HG02970 (cell line): ENCODE data around the gene RFX8.
"Not testable (repeated sequence)": the region's sequence is repeated elsewhere in the genome, so short reads cannot be mapped to it uniquely, and the experiment has no call there.

ENCODE experiments used
- ATAC-seq: cut with Tn5 transposase; IDR thresholded peaks from one replicate; pipeline ENCODE4 v1.9.1; 2021; ENCODE audit warnings: mild to moderate bottlenecking, moderate library complexity, moderate number of reproducible peaks; ENCODE audit not compliant: unreplicated experiment, low FRiP score

The RFX8 gene

DNA sequence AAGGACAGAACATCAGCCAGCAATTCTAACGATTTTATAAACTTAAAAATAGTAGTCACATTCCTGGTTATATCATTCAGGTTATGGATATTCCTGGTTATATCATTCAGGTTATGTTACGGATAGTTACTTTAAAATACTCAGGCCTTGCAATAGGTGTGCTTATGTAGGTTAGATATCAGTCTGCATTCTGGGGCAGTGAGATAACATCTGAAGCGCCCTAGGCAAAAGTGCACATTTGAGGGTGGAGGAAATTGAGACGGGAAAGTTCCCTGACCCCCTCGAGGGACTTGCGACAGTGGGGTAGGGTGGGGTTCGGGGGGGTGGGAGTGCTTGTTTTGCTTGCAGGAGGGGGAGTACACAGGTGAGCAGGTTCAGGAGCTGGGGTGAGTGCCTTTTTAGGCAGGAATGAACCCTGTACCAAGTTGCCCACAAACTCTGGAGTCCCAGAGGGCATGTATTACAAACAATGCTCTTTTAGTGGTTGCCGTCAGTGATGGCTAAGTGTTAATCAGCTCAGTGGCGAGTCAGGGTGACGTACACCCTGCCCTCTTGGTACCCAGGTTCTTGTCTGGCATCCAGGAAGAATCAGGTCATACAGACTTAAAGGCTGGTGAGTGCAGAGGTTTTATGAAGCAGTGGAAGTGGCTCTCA is 119.4 kb downstream of the RFX8 start:
- ATAC-seq: no peak

DNA sequence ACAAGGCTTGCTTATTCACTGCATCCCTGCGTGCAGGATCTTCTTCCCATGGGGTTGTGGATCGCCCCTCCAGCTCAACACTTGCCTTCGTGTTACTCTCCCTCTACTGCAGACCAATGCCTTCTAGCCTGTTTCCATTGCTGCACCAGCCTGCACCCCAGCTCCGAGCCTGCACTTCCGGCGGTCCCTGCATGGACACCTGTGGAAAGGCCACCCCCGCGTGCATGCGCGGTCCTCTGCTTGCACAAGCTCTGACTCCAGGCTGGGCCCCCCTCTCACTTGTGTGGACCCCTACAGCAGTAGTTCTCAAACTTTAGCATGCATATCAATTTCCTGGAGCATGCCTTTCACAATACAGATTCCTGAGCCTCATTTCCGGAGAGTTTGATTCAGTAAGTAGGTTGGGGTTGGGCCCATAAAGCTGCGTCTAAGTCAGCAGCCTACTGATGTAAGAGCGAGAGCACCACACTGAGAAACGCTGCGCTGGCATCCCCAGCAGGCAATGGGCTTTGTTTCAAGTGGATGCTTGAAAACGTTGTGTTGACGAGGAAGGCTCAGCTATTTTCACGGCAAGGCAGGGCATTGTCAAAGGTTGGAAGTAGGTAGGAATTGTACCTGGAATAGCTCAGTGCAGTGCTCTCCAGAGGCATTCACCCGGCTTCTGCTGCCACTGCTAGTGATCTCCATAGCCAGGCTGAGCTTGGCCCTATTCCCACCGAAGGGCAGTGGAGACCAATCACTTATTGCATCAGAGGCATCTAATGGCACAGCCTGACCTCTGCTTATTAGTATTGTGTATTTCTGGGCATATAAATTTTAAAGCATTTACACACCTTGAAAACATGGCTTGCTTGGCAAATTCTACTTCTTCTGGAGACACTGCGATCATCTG is 120.2 kb downstream of the RFX8 start:
- ATAC-seq: no peak

DNA sequence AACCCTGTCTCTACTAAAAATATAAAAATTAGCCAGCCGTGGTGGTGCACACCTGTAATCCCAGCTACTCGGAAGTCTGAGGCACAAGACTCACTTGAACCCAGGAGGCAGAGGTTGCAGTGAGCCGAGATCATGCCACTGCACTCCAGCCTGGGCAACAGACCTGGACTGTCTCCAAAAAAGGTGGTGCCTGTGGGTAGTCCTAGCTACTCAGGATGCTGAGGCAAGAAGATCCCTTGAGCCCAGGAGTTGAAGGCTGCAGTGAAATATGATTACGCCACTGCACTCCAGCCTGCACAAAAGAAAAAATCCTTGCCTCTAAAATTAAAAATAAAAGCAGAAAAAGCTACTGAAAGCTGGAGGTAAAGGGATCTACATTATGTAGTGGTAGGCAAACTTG is 122.3 kb downstream of the RFX8 start:
- not testable (repeated sequence) for ATAC-seq

DNA sequence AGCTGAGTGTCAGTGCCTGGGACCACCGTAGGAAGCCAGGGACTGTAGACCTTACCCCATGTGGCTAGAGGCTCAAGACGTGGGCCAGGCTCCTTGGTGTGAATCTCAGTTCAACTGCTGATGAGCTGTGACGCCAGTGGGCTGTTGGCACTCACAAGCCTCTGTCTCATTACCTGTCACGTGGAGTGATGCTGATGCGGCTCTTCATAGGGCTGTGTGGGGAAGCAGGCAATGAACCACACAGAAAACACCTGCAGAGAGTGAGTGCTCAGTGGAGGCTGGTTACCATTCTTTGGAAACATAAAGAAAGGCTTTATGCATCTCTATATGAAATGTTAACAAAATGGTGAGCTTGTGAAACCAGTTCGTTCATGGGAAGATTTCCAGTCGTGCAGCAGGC is 123.7 kb downstream of the RFX8 start:
- no peak for ATAC-seq

DNA sequence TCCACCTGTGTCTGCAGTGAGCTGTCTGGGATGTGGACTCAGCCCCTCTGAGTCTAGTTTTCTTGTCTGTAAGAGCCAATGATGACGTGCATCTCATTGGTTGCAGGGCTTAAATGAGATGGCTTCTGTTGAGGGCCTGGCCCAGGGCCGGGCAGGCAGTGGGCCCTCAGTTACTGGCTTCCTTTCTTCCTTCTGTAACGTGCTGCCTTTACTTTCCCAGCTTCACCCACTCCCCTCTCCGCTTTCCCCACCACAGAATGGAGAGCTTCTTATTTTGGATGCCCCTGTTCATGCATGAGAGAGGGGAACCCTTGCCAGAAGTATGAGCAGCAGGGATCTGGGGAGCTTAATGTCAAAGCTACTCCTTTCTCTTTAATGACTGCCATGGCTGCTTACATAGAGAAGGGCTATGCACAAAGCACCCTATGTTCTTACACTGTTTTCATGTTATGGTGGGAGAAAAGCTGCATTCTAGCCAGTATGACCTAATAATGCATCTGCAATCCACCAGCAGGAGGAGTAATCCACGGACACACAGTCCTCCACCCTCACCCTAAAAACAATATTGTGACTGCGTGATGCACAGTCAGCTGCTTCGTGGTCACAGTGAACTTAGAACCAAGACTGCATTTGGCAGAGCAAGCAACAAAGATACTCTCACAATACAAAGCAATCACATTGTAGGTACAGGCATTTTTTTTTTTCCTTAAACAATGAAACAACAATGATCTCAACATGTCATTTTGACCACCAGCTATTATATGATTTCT is 124.8 kb downstream of the RFX8 start:
- no peak for ATAC-seq

DNA sequence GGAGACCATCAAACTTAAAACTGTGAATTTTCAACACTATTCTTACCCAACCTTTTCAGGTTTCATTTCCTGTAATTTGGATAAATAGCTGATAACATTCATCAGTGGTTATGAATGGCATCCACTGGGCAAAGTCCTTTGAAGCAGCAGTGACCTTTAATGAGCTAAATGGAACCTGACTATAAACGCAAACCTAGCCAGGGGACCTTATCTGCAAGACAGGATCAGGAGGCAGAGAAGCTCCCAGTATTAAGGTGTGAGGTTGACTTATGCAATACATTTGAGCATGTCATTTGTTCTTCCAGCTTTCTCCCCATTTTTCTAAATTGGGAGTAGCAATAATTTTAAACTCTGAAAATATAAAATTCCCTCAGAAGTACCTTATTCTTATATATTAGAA is 126.0 kb downstream of the RFX8 start:
- ATAC-seq: no peak
